NCI-H526 (cell line): Measurements from ENCODE around the gene RASSF1.

Experiments used
- DNase-seq, 2 experiments: peaks; one replicate each; lab custom pipeline; 2025; lab: John Stamatoyannopoulos, UW

Gene RASSF1, protein sequence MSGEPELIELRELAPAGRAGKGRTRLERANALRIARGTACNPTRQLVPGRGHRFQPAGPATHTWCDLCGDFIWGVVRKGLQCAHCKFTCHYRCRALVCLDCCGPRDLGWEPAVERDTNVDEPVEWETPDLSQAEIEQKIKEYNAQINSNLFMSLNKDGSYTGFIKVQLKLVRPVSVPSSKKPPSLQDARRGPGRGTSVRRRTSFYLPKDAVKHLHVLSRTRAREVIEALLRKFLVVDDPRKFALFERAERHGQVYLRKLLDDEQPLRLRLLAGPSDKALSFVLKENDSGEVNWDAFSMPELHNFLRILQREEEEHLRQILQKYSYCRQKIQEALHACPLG

DNA sequence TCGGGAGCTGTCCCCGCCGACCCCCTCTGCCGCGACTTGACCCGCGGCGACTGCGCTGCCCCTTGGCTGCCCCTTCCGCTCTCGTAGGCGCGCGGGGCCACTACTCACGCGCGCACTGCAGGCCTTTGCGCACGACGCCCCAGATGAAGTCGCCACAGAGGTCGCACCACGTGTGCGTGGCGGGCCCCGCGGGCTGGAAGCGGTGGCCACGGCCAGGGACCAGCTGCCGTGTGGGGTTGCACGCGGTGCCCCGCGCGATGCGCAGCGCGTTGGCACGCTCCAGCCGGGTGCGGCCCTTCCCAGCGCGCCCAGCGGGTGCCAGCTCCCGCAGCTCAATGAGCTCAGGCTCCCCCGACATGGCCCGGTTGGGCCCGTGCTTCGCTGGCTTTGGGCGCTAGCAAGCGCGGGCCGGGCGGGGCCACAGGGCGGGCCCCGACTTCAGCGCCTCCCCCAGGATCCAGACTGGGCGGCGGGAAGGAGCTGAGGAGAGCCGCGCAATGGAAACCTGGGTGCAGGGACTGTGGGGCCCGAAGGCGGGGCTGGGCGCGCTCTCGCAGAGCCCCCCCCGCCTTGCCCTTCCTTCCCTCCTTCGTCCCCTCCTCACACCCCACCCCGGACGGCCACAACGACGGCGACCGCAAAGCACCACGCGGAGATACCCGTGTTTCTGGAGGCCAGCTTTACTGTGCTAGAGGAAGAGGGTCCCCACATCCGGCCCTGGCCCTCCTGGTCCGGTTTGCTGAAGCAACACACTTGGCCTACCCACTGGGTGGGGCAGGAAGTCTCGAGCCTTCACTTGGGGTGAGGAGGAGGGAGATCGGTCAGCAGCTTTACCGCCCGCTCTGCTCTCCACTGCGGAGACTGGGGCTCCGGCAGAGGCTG, at the start of gene RASSF1:
Gene RASSF1, minus strand, starts transcription at position 389 of the 882 bp plus-strand sequence. Its CDS starts 31 bp downstream, at position 358.
- no peak for DNase-seq

DNA sequence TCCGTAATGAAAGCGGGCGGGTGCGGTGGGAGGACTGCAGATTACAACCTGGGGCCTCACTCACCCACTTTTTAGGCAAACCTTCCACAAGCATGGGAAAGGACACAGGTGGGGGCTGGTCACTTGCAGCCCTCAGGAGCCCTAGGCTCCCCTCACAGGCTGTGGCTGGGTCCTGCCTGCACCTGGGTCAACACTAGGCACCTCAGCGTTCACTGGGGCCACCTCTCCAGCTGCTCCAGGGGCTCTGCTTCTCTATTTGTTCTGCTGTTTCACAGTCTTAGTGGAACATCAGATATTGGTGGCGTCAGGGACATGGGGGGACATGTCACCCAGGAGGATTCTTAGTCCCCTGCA, 48.8 kb upstream of the RASSF1 start:
- no peak for DNase-seq

DNA sequence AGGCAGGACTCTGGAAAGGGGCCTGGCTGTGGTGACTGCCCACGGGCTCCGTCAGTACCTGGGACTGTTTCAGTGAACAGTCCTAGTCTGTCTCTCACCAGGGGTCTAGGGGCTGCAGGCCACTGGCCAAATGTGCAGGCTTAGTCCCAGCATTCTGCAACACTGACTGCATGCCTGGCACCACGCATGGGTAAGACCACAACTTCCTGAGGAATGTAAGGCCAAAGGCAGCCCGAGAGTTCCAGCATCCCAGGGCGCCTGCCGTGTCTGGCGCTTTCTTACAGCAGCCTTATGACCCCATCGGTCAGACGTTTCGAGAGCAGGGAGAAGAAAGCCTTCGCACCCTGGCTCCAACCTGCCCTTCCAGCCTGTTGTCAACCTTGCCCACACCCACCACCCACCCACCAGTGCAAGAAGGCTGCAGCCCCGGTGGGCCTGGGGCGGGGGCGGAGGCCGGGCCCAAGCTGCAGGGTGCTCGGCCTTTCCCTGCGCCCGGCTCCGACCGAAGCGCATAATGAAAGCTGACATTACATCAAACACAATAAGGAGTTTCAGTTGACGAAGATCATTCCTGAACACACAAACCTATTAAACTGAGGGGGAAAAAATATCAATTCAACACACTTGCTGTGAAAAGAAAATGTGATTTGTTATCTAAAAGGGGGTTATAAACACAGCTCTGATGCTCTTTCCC, 48.2 kb upstream of the RASSF1 start:
- no peak for DNase-seq

GRCh38 chr3:50388016-50388719, 47.5 kb upstream of the RASSF1 start:
- no peak for DNase-seq

DNA sequence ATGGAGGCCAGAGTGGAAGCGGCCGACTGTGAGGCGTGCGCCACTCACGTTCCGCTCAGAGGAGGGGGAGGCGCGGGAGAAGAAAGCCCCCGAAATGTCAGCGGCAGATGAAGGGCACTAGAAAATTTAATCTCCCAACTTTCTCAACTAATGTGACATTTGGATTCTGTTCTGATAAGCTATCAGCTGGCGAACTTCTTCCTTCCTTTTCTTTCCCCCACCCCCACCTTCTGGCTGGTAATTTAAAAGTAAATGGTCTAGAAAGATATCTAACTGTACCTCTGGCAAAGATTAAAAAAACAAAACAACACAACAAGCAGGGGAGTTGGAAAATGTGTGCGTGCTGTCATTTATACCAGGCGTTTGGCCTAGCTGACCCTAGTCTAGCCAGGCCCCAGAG, 45.1 kb upstream of the RASSF1 start:
- DNase-seq, result no peak

DNA sequence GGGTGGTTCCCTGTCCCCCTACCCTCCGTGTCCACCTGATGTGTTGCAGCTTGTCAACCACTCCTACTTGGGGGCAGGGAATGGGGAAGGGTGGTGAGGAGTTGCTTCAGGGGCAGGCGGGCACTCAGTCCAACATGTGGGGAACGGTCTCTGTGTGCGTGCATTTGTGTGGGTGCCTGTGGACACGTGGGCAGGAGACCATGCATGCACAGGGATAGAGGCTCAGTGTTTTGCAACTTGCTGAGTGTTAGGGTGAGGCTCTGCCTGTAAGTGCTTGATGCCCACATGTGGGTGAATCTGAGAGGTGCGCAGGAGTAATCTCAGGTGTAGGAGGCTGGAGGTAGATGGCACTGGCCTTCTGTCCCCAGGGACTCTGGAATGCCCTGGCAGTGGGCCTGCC, 43.1 kb upstream of the RASSF1 start:
- no peak for DNase-seq

DNA sequence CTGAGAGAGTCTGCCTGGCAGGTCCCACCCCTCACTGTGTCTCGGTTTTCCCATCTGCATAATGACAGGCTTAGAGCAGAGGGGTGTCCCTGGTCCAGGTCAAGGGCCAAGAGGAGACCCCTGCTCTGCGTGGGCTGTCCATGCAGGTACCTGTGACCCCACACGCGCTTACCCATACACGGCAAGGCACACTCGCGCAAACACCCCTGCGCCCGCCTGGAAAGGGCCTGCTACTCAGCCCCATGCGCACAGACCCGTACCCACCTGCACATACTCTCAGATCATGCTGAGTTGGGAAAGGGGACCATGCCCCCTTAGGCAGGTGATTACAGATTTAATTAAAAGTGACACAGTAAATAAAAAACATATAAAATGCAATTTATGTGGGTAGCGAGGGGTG, 42.1 kb upstream of the RASSF1 start:
- no peak for DNase-seq

GRCh38 chr3:50381383-50381782, 40.7 kb upstream of the RASSF1 start:
- DNase-seq, result peak; percentile 12 to 35

GRCh38 chr3:50380405-50381085, 39.9 kb upstream of the RASSF1 start:
- DNase-seq, result no peak

- no peak for DNase-seq
These were observed 38.1 kb upstream of the RASSF1 start for GRCh38 chr3:50378757-50379156.

- DNase-seq, result no peak
These were observed 37.4 kb upstream of the RASSF1 start for GRCh38 chr3:50378024-50378423.

DNA sequence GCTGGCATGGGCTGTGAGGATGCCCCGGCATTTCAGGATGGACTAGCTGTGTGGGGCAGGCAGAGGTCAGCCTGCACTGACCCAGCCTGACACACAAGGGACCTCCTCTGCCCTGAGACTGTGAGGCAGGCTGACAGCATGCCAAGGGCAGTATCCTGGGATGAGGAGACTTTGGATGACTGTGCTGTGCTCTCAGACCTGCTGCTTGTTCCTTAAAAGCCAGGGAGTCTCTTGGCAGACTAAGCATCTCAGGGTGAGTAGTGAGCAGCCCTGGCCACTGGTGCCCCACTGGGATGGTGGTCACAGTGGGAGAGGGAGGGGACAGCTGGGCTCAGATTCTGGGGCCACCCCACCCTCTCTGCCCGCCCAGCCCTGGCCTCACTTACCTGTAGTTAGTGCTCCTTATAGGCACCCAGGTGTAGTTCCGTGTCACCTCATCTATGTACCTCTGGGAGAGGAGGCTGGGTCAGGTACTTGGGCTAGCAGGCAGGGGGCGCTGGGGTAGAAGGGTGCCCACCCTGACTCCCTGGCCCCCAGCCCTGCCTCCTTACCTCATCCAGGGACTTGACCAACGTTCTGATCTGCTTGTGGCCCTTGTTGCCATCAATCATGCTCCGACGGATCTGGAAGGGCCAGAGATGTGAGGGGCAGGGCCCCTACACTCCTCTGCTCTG, 34.8 kb upstream of the RASSF1 start:
- DNase-seq, result peak in 1 of 2 experiments; percentile 25

- no peak for DNase-seq
These were observed 34.0 kb upstream of the RASSF1 start for GRCh38 chr3:50374363-50375257.

GRCh38 chr3:50373146-50374051, 32.8 kb upstream of the RASSF1 start:
- no peak for DNase-seq

GRCh38 chr3:50372349-50372748, 31.7 kb upstream of the RASSF1 start:
- DNase-seq, result no peak

DNA sequence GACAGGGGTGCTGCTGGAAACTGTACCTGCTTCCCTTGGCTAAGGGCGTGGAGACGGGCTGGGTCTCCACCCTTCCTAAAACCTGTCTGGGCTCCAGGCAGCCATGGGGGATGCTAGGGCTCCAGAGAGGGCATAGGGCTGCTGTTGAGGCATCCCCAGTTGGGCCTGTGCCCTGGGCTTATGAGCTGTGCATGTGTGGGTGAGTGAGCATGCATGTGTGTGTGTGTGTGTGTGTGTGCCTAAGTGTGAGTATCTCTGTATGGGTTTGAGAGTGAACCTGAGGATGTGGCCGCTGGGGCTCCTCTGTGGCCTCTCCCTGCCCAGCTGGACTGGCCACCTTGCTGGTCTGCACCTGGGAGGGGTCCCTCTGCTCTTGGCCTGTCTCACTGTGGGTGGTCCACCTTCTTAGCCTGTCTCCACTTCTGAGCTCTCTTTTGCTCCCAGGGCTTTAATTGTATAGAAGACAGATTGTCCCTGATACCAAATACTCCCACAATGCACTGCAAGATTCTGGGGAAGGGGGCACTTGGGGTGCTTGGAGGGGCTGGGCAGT, 30.6 kb upstream of the RASSF1 start:
- DNase-seq, result no peak

DNA sequence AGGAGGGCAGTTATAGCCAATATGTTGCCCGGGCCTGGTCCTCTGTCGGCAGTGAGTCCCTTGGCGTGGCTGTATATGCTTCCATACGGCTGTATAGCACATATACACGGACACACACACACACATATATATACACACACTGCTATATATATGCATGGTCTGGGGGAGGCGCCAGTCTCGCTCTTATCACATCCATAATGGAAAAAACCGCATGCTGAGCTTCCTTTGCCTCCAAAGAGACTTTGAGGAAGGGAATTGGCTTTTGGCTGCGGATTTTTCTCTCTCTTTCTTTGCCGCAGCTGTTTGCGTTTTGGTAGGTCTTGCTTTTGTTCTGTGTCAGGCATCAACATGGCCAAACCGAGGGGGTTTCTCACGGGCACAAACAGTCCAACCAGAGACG, 30.0 kb upstream of the RASSF1 start:
- DNase-seq, result peak; percentile 4 to 58

- DNase-seq, result no peak
These were observed 28.5 kb upstream of the RASSF1 start for GRCh38 chr3:50369012-50369670.
